Motor neuron (in vitro differentiated cells): ENCODE results near the gene OPCML. TPM values are rescaled to one million over a fixed set of nuclear protein-coding genes. Genes with fewer than 3 reads are reported as not detected.

Experiments
- ATAC-seq, 8 experiments: fragments of 200-7000 bp; cut with Tn5 transposase; replicated peaks in 6 of 8; 2 replicates each; pipeline ENCODE4 v1.8.0; 2021; ENCODE audit warnings: mild to moderate bottlenecking in 8 of 8, moderate library complexity in 8 of 8
- H3K27ac ChIP-seq, 2 donors: fragments of 250-450 bp; sonication (Bioruptor Pico); 2 replicates each; pipeline ENCODE4 v1.9.0; 2021; ENCODE audit warnings: antibody characterized with exemption in 2 of 2, mild to moderate bottlenecking in 2 of 2, moderate library complexity in 1 of 2
- H3K4me1 ChIP-seq, 2 donors: fragments of 250-450 bp; sonication (Bioruptor Pico); replicated peaks in 1 of 2; 2 replicates each; pipeline ENCODE4 v1.6.1; 2021; ENCODE audit warnings: antibody characterized with exemption in 2 of 2, mild to moderate bottlenecking in 2 of 2, moderate library complexity in 1 of 2
- H3K4me3 ChIP-seq, 5 donors: fragments of 250-450 bp; sonication (Bioruptor Pico); 2 replicates each; pipeline ENCODE4 v1.9.0; 2021; ENCODE audit warnings: antibody characterized with exemption in 5 of 5, mild to moderate bottlenecking in 5 of 5, moderate library complexity in 4 of 5
- WGBS, 10 experiments: fragments of 450-650 bp; shearing (Covaris generic); methylation state at CpG; one replicate each; pipeline ENCODE4 v1.0.0; 2022; 5-methylcytosine and 5-hydroxymethylcytosine counted together
- in situ Hi-C, 9 experiments: fragments of 400-800 bp; cut with MboI; loops; one replicate each; pipeline ENCODE4 v1.15.0; 2021; ENCODE audit warnings: low sequenced_read_pairs in 9 of 9, low pct_unique_long_range_greater_than_20kb in 2 of 9; ENCODE audit not compliant: unreplicated experiment in 9 of 9
- total RNA-seq, 8 experiments: library from RNA; unstranded; fragments of 300-600 nt; gene quantifications; 2 replicates each; pipeline versions ENCODE4 v1.2.3 to v1.2.4, GENCODE V29; 2022

OPCML gene
- total RNA-seq, 8 experiments from 2014 or later: 0.40 to 20.1 (median 7.2) TPM

DNA sequence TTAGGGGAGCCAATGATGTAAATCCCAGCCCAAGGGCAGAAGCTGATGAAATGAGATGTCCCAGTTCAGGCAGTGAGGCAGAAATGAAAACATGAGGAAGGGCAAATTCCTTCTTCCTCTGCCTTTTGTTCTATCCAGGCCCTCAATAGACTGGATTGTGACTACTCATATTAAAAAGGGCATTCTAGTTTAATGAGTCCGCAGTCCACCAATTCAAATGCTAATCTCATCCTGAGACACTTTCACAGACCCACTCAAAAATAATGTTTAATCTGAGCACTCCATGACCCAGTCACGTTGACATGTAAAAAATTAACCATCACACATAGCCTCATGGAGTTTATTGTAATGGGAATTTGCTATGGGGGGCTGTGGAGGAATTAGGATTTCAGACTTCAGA lies 717.9 kb downstream of the OPCML start:
- Histone ChIP-seq H3K4me3 (no peak overlapping the region), H3K4me1 (peaks cover 6 to 24% of the 10 kb centered on the region in 2 donors), H3K27ac (peak overlapping the region in 1 of 2 donors; percentile 51)
- peak in 4 of 8 experiments; percentile 56 to 75 (median 71) for ATAC-seq
- in situ Hi-C loops: no loop called here
- 0 to 50% (median 31%) methylated on average over 1 to 2 of the region's 2 CpGs; no CpG with 5 or more reads in 5 of the 10 experiments for WGBS, 10 experiments

DNA sequence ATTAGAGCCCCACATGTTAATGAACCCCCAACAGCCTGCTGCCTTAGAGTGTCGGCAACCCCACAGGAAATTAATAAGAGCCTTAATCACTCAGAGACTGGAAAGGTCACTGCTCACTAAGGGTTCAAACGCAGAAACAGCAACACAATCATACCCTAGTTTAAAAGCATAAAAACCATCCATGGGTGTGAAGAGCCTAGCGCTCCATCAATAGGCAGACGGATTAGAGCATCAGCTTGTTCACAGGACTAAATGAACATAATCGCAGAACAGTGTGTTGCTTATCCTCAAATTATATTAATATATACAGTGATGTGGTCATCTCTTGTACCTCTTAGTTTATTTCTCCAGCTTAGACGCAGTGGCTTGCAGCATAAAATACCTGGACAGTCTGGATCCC lies 720.7 kb downstream of the OPCML start:
- H3K4me1 ChIP-seq: peaks cover 11 to 24% of the 10 kb centered on the region in 2 donors
- ATAC-seq: peak in 3 of 8 experiments; percentile 22 to 55 (median 27)
- in situ Hi-C loops: no loop called here
- WGBS, 10 experiments: 37 to 100% (median 82%) methylated on average over 1 to 6 of the region's 6 CpGs; no CpG with 5 or more reads in 1 of the 10 experiments
- no peak overlapping the region for H3K27ac ChIP-seq
- H3K4me3 ChIP-seq: no peak overlapping the region

DNA sequence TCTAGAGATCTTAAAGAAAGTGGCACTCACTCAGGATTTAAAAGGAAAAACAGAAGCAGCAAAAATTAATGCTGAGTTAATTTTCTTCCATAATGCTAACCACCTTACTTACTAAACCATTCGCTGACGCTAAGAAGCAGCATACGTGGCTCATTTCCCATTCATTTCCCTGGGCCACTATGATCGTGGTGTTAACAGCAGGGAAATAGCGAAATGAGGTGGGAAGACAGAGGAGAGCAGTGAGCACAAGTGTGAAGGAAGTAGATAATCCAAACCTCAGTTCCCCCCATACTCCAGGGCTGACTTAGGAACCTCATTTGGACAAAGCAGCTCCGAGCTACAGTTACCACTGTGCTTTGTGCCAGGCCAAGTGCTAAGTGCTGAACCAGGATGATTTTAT lies 723.2 kb downstream of the OPCML start:
- 39 to 100% (median 92%) methylated on average over 1 to 5 of the region's 6 CpGs for WGBS, 10 experiments
- Histone ChIP-seq H3K4me3 (no peak overlapping the region), H3K4me1 (peaks cover 11 to 21% of the 10 kb centered on the region in 2 donors), H3K27ac (no peak overlapping the region)
- in situ Hi-C loops: no loop called here
- no peak for ATAC-seq

DNA sequence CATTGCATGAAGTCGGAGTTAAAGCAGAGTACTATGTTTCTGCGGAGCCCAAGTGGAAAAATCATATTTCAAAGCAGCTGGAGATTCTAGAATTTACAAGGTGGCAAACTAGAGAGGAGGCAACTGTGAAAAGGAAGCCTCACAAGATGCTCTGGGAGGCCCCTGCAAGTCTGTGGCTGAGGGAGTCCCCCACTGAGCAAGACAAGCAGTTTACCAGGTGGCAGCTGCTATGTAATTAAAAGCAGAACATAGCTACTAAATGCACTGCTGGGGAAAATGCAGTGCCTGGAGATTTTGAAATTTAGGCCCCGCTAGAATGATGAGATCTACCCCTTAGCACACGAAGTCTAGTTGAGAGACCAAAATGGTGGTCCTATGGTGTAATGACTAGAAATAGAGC lies 728.0 kb downstream of the OPCML start:
- Histone ChIP-seq H3K4me3 (no peak overlapping the region), H3K4me1 (peaks cover 5 to 26% of the 10 kb centered on the region in 2 donors), H3K27ac (no peak overlapping the region)
- ATAC-seq: no peak
- WGBS, 10 experiments: 53 to 100% (median 95%) methylated on average over 1 to 4 of the region's 4 CpGs; no CpG with 5 or more reads in 2 of the 10 experiments
- in situ Hi-C loops: no loop called here

DNA sequence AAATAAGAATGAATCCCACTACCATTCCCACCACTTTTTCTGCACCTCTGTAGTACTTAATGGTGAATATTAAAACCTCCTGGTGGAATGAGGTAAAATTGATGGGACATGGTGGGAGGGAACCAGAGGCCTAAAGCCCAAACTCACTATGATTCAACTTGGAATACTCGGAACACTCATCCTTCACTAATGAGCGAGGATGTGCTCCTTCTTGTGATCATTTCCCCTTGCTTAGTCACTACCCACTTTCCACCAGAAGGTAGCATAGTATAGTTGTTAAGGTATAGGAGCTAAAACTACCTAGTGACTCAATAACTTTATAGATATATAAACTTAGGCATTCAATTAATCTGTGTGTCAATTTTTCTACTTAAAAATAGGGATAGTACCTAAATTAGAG lies 728.9 kb downstream of the OPCML start:
- WGBS, 10 experiments: 20 to 94% (median 70%) methylated on average over 1 to 2 of the region's 2 CpGs; no CpG with 5 or more reads in 5 of the 10 experiments

DNA sequence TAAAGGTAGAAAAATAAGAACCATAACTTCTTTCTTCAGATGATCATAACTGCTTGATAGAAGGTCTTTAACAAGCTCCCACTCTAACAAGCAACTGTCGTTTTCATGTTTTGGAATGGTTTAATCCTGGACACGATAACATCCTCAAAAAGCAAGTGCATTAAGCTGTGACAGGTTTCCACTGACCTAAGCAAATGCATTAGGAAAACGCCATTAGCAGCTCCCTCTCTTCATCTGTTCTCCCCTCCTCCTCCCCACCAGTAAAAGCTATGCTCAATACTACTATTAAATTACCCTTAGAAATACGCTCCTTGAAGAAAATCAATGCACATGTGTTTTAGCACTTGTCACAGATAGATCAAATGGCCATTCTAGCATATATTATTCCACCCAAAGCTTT lies 729.4 kb downstream of the OPCML start:
- WGBS, 10 experiments: 24 to 77% (median 54%) methylated on average over 2 to 4 of the region's 4 CpGs
- Histone ChIP-seq H3K4me1 (peaks cover 0 to 26% of the 10 kb centered on the region in 2 donors), H3K4me3 (no peak overlapping the region), H3K27ac (no peak overlapping the region)
- peak in 6 of 8 experiments; percentile 19 to 77 (median 50) for ATAC-seq
- in situ Hi-C loops: no loop called here

More for the DNA sequence above, 728.9 kb downstream of the OPCML start:
- Histone ChIP-seq H3K27ac (no peak overlapping the region), H3K4me3 (no peak overlapping the region), H3K4me1 (peaks cover 0 to 26% of the 10 kb centered on the region in 2 donors)
- ATAC-seq: peak in 4 of 8 experiments; percentile 10 to 36 (median 17)
- in situ Hi-C loops: no loop called here

DNA sequence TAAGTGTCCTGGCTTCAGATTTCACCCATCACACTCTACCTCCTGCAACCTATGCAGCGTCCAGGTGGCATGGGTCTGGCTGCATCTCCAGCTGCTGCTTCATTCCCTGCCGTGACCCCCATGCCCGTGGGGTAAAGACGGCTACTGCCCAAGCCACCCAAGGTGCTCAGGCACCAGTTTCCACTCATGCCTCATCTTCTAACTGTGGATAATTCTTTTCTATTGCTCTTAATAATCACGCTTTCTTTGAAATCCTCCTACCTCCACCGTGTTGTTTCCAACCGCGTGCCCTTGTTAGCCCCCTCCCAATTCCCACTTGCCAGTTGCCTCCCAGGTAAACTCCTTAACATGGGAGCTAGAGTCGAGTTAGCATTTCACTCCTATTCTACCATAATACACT lies 738.5 kb downstream of the OPCML start:
- Histone ChIP-seq H3K4me3 (no peak overlapping the region), H3K4me1 (peaks cover 0 to 9% of the 10 kb centered on the region in 2 donors), H3K27ac (no peak overlapping the region)
- WGBS, 10 experiments: 53 to 90% (median 70%) methylated on average over 2 to 8 of the region's 9 CpGs; no CpG with 5 or more reads in 3 of the 10 experiments
- ATAC-seq: no peak
- in situ Hi-C loops: no loop called here

DNA sequence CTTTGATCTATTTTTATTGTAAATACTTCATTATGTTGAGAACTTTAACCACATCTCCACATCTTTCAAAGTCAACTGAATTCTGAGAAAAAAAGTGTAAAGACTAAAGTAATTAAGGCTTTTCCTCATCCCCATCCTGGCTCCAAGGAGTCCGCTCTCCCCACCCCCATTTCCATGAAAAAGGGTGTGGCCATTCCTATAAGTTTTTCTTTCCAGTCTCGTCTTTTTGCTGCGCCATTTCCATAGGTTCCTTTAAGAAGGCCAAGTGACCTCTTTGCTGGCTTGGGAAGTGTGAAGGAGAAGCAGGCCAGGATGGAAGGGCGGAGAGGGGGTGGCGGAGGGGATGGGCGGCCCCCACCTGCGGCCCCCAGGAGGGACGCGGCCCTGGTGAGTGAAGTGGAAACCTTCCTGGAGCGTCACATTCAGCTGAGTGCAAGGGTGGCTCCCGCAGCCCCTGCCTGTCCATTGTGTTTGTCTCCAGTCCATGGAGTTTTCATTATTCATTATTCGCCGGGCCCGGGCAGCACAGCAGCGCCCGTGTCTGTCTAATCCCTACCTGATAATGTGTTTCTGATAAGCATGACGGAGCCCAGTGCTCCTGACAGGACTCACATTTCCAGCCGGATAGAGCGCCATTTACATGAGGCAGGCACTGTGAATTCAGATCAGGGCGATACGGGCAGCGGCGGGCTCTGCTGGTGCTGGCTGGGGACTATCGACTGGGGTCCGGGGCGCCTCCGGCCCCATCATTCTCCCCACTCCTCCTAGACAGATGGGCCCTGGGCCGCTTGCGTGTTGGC lies 739.8 kb downstream of the OPCML start:
- H3K4me1 ChIP-seq: peaks cover 0 to 9% of the 10 kb centered on the region in 2 donors
- ATAC-seq: peak in 4 of 8 experiments; percentile 17 to 81 (median 65)
- no peak overlapping the region for H3K4me3 ChIP-seq
- 0 to 100% (median 75%) methylated on average over 1 to 17 of the region's 29 CpGs; no CpG with 5 or more reads in 2 of the 10 experiments for WGBS, 10 experiments
- H3K27ac ChIP-seq: no peak overlapping the region
- in situ Hi-C loops: no loop called here

DNA sequence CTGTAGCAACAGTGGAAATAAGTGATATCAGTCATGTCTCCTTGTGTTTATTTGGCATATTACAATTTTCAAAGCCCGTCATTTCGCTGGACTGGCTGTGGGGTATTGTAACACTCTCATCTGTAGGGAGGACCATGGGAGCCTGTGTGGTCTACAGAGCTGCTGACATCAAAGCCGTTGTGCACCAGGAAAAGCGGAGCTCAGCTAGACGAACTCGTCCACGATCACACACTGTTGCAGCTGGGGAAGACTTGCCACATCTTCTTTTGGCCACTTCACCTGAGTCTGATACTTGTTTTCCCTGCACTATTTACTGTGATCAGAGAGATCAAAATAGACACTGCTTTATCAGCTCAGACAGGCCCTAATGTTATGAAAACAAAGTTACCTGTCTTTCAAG lies 741.3 kb downstream of the OPCML start:
- ATAC-seq: no peak
- Histone ChIP-seq H3K27ac (no peak overlapping the region), H3K4me1 (peaks cover 0 to 9% of the 10 kb centered on the region in 2 donors), H3K4me3 (no peak overlapping the region)
- 44 to 100% (median 86%) methylated on average over 1 to 7 of the region's 7 CpGs; no CpG with 5 or more reads in 3 of the 10 experiments for WGBS, 10 experiments
- in situ Hi-C loops: no loop called here

DNA sequence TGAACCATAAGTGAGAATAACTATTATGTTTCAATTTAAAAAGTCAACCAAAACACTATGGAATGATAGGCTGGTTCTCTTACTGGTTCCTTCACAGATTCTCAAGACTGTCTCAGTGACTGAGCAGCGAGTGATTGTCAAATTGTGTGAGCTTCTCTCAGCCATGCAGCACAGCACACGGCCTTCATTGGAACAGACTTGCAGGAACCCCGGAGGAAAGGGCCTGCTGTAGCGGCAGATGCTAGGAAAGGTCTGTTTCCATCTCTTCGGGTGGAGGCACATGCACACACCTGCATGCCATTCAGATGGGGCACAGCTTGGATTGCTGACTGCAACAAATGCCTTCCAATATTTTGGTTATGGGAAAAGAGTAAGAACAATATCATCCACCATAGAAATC lies 741.8 kb downstream of the OPCML start:
- in situ Hi-C loops: no loop called here
- Histone ChIP-seq H3K27ac (no peak overlapping the region), H3K4me3 (no peak overlapping the region), H3K4me1 (peaks cover 0 to 9% of the 10 kb centered on the region in 2 donors)
- no peak for ATAC-seq
- 40 to 100% (median 70%) methylated on average over 2 to 5 of the region's 5 CpGs; no CpG with 5 or more reads in 4 of the 10 experiments for WGBS, 10 experiments

DNA sequence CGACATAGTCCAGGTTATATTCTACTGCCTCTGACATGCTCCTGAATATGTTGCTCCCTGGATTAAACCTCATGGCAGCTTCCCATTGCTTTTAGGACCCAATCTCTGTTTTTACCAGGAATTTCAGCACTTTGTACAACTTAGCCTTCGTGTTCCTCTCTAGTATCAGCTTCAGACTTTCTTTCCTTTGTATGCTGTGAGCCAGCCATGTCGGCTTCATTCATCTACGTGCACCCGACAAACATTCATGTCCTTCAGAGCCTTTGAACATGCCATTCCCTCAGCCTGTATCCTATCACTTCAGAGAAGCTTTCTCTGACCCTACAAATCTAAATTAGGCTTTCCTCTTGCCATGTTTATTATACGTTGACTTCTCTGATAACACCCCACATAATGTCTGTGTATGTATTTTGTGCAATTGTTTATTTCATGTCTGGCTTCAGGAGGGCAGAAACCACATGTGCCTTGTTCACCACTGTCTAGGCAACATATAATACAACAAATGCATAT lies 743.4 kb downstream of the OPCML start:
- Histone ChIP-seq H3K27ac (no peak overlapping the region), H3K4me3 (no peak overlapping the region), H3K4me1 (peaks cover 0 to 9% of the 10 kb centered on the region in 2 donors)
- no peak for ATAC-seq
- in situ Hi-C loops: no loop called here
- 38 to 100% (median 86%) methylated on average over 2 to 5 of the region's 6 CpGs; no CpG with 5 or more reads in 1 of the 10 experiments for WGBS, 10 experiments

DNA sequence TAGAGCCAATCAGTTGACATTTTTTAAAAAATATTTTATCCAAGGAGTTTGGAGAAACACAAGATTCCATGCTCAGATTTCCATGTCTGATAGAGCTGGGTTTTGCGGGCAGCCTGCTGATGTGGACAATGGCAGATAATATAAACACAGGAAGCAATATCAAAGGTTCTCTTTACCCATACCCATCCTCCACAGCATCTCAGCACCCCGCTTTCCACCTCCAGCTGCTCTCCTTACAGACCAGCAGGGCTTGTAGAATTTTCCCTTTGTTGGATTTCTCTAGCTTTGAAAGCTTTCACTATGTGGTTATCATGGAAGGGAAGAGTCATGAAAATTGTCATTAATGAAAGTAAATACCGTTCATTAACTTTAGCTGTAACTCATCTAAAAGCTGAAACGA lies 746.4 kb downstream of the OPCML start:
- ATAC-seq: no peak
- no peak overlapping the region for H3K4me3 ChIP-seq
- 6 to 72% (median 32%) methylated on average over 2 to 4 of the region's 4 CpGs for WGBS, 10 experiments
- no peak overlapping the region for H3K27ac ChIP-seq
- in situ Hi-C loops: no loop called here
- peaks cover 0 to 16% of the 10 kb centered on the region in 2 donors for H3K4me1 ChIP-seq

DNA sequence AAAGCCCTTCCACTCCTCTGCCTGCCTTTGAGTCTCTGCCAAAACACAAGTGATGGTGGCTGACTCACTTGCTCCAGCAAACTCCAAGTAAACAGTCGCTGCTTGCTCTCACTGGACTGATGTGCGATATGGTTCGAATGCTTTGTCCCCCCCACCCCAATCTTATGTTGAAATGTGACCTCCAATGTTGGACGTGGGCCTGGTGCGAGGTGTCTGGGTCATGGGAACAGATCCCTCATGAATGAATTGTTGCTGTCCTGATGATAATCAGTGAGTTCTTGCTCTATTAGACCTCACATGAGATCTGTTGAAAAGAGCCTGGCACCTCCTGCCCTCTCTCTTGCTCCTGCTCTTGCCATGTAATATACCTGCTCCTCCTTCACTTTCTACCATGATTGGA lies 747.9 kb downstream of the OPCML start:
- Histone ChIP-seq H3K4me3 (no peak overlapping the region), H3K27ac (no peak overlapping the region), H3K4me1 (peaks cover 8 to 21% of the 10 kb centered on the region in 2 donors)
- in situ Hi-C loops: no loop called here
- WGBS, 10 experiments: 66 to 100% (median 89%) methylated on average over 1 to 5 of the region's 5 CpGs; no CpG with 5 or more reads in 4 of the 10 experiments
- ATAC-seq: no peak
